Prostate gland (tissue), 2 donors: ENCODE results near the gene GLG1. TPM values are rescaled to one million over a fixed set of nuclear protein-coding genes. Genes with fewer than 3 reads are reported as not detected.

Source experiments
- DNase-seq: peaks from one replicate; pipeline ENCODE4 v3.0.0-alpha.2; 2019; ENCODE audit warnings: low spot score
- H3K27ac ChIP-seq, 2 donors: fragments of 200-600 bp; sonication (generic); 2 replicates each; pipeline ENCODE4 v1.5.1; 2017 to 2019
- H3K27me3 ChIP-seq: fragments of 200-600 bp; sonication (generic); replicated peaks from 2 replicates; pipeline ENCODE4 v1.5.1; 2019; ENCODE audit not compliant: insufficient read depth
- H3K36me3 ChIP-seq, 2 donors: fragments of 200-600 bp; sonication (generic); 1 replicate in 1 of 2; 2 replicates in 1 of 2; pipeline versions ENCODE4 v1.5.1 to v1.8.1; 2017 to 2019
- H3K4me1 ChIP-seq: fragments of 200-600 bp; sonication (generic); replicated peaks from 2 replicates; pipeline ENCODE4 v1.5.1; 2019
- H3K4me3 ChIP-seq, 2 donors: fragments of 200-600 bp; sonication (generic); 2 replicates each; pipeline ENCODE4 v1.5.1; 2017 to 2019
- H3K9me3 ChIP-seq: fragments of 200-600 bp; sonication (generic); 2 replicates; pipeline ENCODE4 v1.5.1; 2017
- POLR2A ChIP-seq: fragments of 450-650 bp; IDR thresholded peaks from one replicate; pipeline ENCODE4 v1.6.1; 2016; ENCODE audit warnings: antibody characterized with exemption, mild to moderate bottlenecking
- POLR2AphosphoS5 ChIP-seq: sonication (generic); formaldehyde crosslinking; IDR thresholded peaks from one replicate; pipeline ENCODE4 v1.6.1; 2017; ENCODE audit warnings: antibody characterized with exemption
- WGBS: methylation state at CpG from one replicate; pipeline ENCODE4 v1.1.5; 2018; 5-methylcytosine and 5-hydroxymethylcytosine counted together
- intact Hi-C: fragments of 100-400 bp; cut with DNase I; formaldehyde crosslinking; loops from one replicate; pipeline ENCODE4 v1.14.2; 2022
- total RNA-seq, 2 donors: library from RNA; depleted of rRNA; stranded (reverse); fragments of >200 nt; gene quantifications; one replicate each; pipeline ENCODE4 v1.1.0, GENCODE V29; 2016
- TF ChIP-seq, protein P1 (sequence below), 4 experiments: fragments of 200-600 bp in 2 of 4; fragments of 450-650 bp in 2 of 4; sonication (generic) in 2 of 4; IDR thresholded peaks; 1 replicate in 3 of 4; 2 replicates in 1 of 4; pipeline ENCODE4 v1.5.1; 2016 to 2019; ENCODE audit warnings: antibody characterized with exemption in 4 of 4, mild to moderate bottlenecking in 2 of 4, moderate library complexity in 2 of 4

The GLG1 gene
- total RNA-seq, 2 donors from 2014 or later = 135 to 189 TPM

DNA sequence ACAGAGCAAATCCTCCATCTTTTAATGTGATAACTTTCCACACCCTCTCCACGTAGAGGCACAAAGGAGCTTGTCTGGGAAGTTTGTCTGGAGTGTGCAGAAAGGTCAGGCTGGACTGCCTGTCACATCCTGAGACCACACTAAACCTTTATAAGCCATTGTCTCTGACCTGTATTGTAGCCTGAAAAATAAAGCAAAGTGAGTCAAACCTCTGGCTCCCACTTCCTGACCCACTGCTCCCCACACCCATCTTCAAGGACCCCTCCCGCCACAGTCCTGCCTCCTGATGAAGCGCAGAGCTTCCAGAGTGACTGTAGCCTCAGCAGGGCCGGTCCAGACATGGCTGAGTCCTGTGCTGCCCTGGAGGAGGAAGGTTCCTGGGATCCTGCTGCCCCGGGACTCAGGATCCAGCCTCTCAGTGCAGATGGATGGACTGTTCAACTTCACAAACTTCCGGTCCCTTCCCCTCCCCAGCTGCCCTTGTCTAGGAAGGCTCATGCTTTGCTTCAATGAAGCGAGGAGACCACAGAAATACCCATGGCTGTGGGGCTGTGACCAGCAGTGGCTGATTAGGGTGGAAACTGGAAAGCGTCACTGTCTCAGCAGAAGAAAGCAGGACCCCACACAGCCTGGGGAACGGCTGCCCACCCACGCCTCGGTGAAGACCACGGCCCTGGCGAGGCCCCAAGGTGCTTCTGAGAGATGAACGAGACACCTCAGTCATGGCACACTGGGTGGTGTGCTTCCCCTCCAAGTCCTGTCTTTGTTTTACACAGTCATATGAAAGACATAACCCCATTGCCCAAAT, 154.8 kb downstream of the GLG1 start:
- intact Hi-C loops = no loop called here
- Histone ChIP-seq H3K4me3 (no peak overlapping the region), H3K36me3 (peaks cover 4 to 9% of the 10 kb centered on the region in 2 donors), H3K27me3 (no peaks in the 10 kb centered on the region), H3K9me3 (no peaks in the 10 kb centered on the region), H3K27ac (no peak overlapping the region), H3K4me1 (no peaks in the 10 kb centered on the region)
- 90% methylated on average over 14 of the region's 14 CpGs for WGBS
- TF ChIP-seq POLR2AphosphoS5 (no peak), POLR2A (no peak)
- TF ChIP-seq, protein P1, sequence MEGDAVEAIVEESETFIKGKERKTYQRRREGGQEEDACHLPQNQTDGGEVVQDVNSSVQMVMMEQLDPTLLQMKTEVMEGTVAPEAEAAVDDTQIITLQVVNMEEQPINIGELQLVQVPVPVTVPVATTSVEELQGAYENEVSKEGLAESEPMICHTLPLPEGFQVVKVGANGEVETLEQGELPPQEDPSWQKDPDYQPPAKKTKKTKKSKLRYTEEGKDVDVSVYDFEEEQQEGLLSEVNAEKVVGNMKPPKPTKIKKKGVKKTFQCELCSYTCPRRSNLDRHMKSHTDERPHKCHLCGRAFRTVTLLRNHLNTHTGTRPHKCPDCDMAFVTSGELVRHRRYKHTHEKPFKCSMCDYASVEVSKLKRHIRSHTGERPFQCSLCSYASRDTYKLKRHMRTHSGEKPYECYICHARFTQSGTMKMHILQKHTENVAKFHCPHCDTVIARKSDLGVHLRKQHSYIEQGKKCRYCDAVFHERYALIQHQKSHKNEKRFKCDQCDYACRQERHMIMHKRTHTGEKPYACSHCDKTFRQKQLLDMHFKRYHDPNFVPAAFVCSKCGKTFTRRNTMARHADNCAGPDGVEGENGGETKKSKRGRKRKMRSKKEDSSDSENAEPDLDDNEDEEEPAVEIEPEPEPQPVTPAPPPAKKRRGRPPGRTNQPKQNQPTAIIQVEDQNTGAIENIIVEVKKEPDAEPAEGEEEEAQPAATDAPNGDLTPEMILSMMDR (IDR thresholded peaks at IDR 0.05) = no peak
- DNase-seq = no peak

DNA sequence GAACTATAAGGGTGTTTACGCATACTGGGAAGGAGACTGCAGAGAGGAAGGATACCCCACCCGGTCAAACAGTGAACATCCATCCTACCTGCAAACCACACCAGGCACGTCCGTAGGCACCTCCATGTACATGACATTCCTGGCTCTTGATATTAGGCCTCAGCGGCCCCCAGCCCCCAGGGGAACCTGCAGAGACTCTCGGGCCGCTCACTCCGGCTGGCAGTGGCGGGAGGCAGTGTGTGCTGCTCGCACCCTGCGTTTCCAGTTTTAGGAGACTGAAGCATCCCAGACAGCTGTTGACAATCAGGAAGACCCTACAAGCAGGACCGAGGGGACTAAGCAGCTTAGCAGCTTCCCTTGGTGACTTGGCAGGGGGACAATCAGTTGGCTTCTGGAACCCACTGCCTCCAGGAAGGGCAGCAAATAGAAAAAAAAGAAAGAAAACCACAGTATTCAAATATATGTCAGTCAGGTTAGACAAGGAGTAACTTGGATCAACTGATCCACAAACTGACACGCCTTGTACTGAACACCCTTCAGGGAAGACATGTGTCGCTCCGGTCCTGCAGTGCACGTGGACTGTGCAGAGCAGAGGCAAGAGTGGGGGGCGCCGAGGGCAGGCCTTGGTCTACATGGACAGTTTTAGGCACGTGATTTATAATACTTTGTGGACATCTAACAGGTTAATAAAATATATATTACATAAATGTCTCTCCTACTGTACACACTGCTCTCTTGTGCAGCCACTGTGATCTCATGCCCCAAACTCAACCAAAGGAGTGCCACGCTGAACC, 155.8 kb downstream of the GLG1 start:
- TF ChIP-seq, protein P1 (IDR thresholded peaks at IDR 0.05) = no peak
- TF ChIP-seq POLR2A = no peak
- no peak for TF ChIP-seq POLR2AphosphoS5
- peaks cover 2 to 9% of the 10 kb centered on the region in 2 donors for H3K36me3 ChIP-seq
- no peak for DNase-seq
- WGBS = 89% methylated on average over 20 of the region's 20 CpGs
- intact Hi-C loops = no loop called here
- H3K4me1 ChIP-seq = no peaks in the 10 kb centered on the region
- H3K27me3 ChIP-seq = no peaks in the 10 kb centered on the region
- H3K27ac ChIP-seq = no peak overlapping the region
- H3K4me3 ChIP-seq = no peak overlapping the region
- H3K9me3 ChIP-seq = no peaks in the 10 kb centered on the region

DNA sequence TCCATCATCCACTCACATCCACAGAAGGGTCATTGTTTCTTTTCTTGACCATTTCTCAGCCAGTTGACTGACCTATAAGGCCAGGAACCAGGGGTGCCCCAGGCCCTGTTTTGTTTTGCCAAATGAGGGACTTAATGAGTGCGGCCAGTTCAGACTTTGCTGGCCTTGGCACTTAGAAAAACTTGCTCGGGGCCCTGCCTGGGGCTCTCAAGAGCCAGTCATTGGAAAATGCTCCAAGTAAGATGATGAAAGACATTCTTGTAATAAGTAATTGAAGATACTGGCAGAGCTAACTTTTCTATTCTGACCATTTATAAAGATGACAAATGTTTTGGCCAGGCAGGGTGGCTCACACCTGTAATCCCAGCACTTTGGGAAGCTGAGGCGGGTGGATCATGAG, 156.7 kb downstream of the GLG1 start:
- peak overlapping the region; percentile 26 to 51 for H3K27ac ChIP-seq
- H3K36me3 ChIP-seq = peaks cover 0 to 9% of the 10 kb centered on the region in 2 donors
- no peaks in the 10 kb centered on the region for H3K4me1 ChIP-seq
- intact Hi-C loops = no loop called here
- no peak overlapping the region for H3K4me3 ChIP-seq
- 95% methylated on average over 3 of the region's 3 CpGs for WGBS
- H3K27me3 ChIP-seq = no peaks in the 10 kb centered on the region
- TF ChIP-seq, protein P1 (IDR thresholded peaks at IDR 0.05) = no peak
- TF ChIP-seq POLR2A (no peak), POLR2AphosphoS5 (no peak)
- no peak for DNase-seq
- H3K9me3 ChIP-seq = no peaks in the 10 kb centered on the region

DNA sequence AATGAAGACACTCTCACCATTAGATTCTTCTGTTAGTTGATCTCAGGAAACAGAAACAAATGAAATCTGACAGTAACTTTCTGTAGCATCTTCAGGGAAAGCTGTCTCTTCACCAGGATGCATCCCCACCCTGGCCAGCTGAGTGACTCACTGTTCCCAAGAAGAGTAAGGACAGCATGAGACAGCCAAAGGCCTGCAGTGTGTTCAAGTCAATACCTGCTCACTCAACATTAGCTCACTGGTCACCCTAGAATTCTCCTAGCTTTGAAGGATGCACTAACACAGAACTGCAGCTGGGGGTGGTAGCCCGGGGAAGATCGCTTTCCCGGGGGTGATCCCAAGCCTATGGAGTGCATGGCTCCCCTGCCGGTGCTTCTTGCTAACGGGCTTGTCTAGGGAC, 157.4 kb downstream of the GLG1 start:
- TF ChIP-seq POLR2AphosphoS5 (no peak), POLR2A (no peak)
- TF ChIP-seq, protein P1 (IDR thresholded peaks at IDR 0.05) = no peak
- H3K27ac ChIP-seq = peak overlapping the region; percentile 26 to 51
- no peak for DNase-seq
- no peak overlapping the region for H3K4me3 ChIP-seq
- H3K27me3 ChIP-seq = no peaks in the 10 kb centered on the region
- H3K9me3 ChIP-seq = no peaks in the 10 kb centered on the region
- peaks cover 0 to 9% of the 10 kb centered on the region in 2 donors for H3K36me3 ChIP-seq
- intact Hi-C loops = no loop called here
- 93% methylated on average over 5 of the region's 5 CpGs for WGBS
- no peaks in the 10 kb centered on the region for H3K4me1 ChIP-seq
